HG03066 (cell line): Measurements from ENCODE around the gene BRI3BP.
"Not testable (repeated sequence)": the region's sequence is repeated elsewhere in the genome, so short reads cannot be mapped to it uniquely, and the experiment has no call there.

ENCODE experiments used
- ATAC-seq: cut with Tn5 transposase; IDR thresholded peaks from one replicate; pipeline ENCODE4 v1.9.1; 2021; ENCODE audit warnings: low read depth; ENCODE audit not compliant: unreplicated experiment

The BRI3BP gene

GRCh38 chr12:125018356-125018755 is 24.9 kb downstream of the BRI3BP start:
- no peak for ATAC-seq

- ATAC-seq: no peak
These were observed 27.7 kb downstream of the BRI3BP start for GRCh38 chr12:125021096-125021495.

GRCh38 chr12:125021771-125022170 is 28.3 kb downstream of the BRI3BP start:
- no peak for ATAC-seq

- ATAC-seq: no peak
These were observed 29.6 kb downstream of the BRI3BP start for GRCh38 chr12:125023065-125023464.

- ATAC-seq: no peak
These were observed 31.6 kb downstream of the BRI3BP start for GRCh38 chr12:125024949-125025563.

GRCh38 chr12:125025606-125026235 is 32.3 kb downstream of the BRI3BP start:
- ATAC-seq: no peak

GRCh38 chr12:125028106-125028505 is 34.7 kb downstream of the BRI3BP start:
- ATAC-seq: no peak

- no peak for ATAC-seq
These were observed 36.4 kb downstream of the BRI3BP start for GRCh38 chr12:125029761-125030358.

- ATAC-seq: not testable (repeated sequence)
These were observed 38.0 kb downstream of the BRI3BP start for GRCh38 chr12:125031471-125031870.

GRCh38 chr12:125032466-125033152 is 39.2 kb downstream of the BRI3BP start:
- no peak for ATAC-seq

- no peak for ATAC-seq
These were observed 39.8 kb downstream of the BRI3BP start for GRCh38 chr12:125033288-125033687.

- ATAC-seq: no peak
These were observed 45.7 kb downstream of the BRI3BP start for GRCh38 chr12:125038976-125039625.

- ATAC-seq: no peak
These were observed 55.6 kb downstream of the BRI3BP start for GRCh38 chr12:125049093-125049458.

GRCh38 chr12:125050446-125050845 is 57.0 kb downstream of the BRI3BP start:
- ATAC-seq: no peak

- no peak for ATAC-seq
These were observed 57.4 kb downstream of the BRI3BP start for GRCh38 chr12:125050868-125051267.

GRCh38 chr12:125053821-125054220 is 60.4 kb downstream of the BRI3BP start:
- no peak for ATAC-seq

GRCh38 chr12:125055591-125055990 is 62.1 kb downstream of the BRI3BP start:
- ATAC-seq: no peak

GRCh38 chr12:125056306-125056705 is 62.9 kb downstream of the BRI3BP start:
- no peak for ATAC-seq

- ATAC-seq: no peak
These were observed 64.3 kb downstream of the BRI3BP start for GRCh38 chr12:125057708-125058107.

GRCh38 chr12:125061229-125061628 is 67.8 kb downstream of the BRI3BP start:
- ATAC-seq: no peak

- not testable (repeated sequence) for ATAC-seq
These were observed 70.1 kb downstream of the BRI3BP start for GRCh38 chr12:125063522-125063921.
